Right lobe of liver (tissue), 6 donors: ENCODE results near the gene TIMP3. TPM values are rescaled to one million over a fixed set of nuclear protein-coding genes. Genes with fewer than 3 reads are reported as not detected.

ENCODE experiments used
- ATAC-seq, 4 donors: fragments of 200-7000 bp; cut with Tn5 transposase; one replicate each; pipeline ENCODE4 v1.9.1; 2020; ENCODE audit warnings: mild to moderate bottlenecking in 4 of 4, moderate library complexity in 4 of 4
- DNase-seq, 3 donors: peaks; one replicate each; pipeline ENCODE4 v3.0.0-alpha.2; 2020
- H3K27ac ChIP-seq, 3 donors: fragments of 200-600 bp; one replicate each; pipeline ENCODE4 v1.8.0; 2022
- H3K27me3 ChIP-seq, 2 donors: fragments of 200-600 bp; one replicate each; pipeline ENCODE4 v1.8.0; 2022
- H3K36me3 ChIP-seq, 4 donors: fragments of 200-600 bp; sonication (generic) in 1 of 4; one replicate each; pipeline versions ENCODE4 v1.5.1 to v1.8.0; 2017 to 2022; ENCODE audit warnings: control low read depth in 1 of 4
- H3K4me1 ChIP-seq, 4 donors: fragments of 200-600 bp; sonication (generic) in 1 of 4; one replicate each; pipeline versions ENCODE4 v1.5.1 to v1.8.0; 2017 to 2022; ENCODE audit warnings: control low read depth in 1 of 4
- H3K4me3 ChIP-seq, 3 donors: fragments of 200-600 bp; one replicate each; pipeline ENCODE4 v1.8.0; 2022
- H3K9me3 ChIP-seq, 4 donors: fragments of 200-600 bp; sonication (generic) in 1 of 4; one replicate each; pipeline versions ENCODE4 v1.5.1 to v1.8.0; 2017 to 2022; ENCODE audit warnings: control low read depth in 1 of 4
- POLR2A ChIP-seq: fragments of 450-650 bp; IDR thresholded peaks from one replicate; pipeline ENCODE4 v1.6.1; 2017; ENCODE audit warnings: antibody characterized with exemption, mild to moderate bottlenecking
- WGBS: methylation state at CpG from one replicate; pipeline ENCODE4 v1.1.6; 2018; ENCODE audit warnings: low coverage, low lambda C conversion rate; ENCODE audit not compliant: insufficient coverage; ENCODE audit errors: missing lambda C conversion rate; 5-methylcytosine and 5-hydroxymethylcytosine counted together
- intact Hi-C, 2 donors: fragments of 100-400 bp; cut with DNase I; formaldehyde crosslinking; loops; one replicate each; pipeline versions ENCODE4 v1.11.2 to v1.14.1; 2022
- total RNA-seq, 6 experiments: library from RNA; depleted of rRNA in 2 of 6; stranded (reverse); fragments of >200 nt in 2 of 6; fragmentation: NEBNext Ultra II Directional in 3 of 6; extraction: Animal tissue kit (Norgen Biotek cat#: 25700) in 3 of 6; gene quantifications; one replicate each; pipeline versions ENCODE4 v1.1.0 to v1.2.4, GENCODE V29; 2016 to 2023
- TF ChIP-seq, protein P1 (sequence below), 4 donors: fragments of 200-600 bp in 3 of 4; fragments of 450-650 bp in 1 of 4; IDR thresholded peaks; one replicate each; pipeline versions ENCODE4 v1.5.1 to v1.8.0; 2016 to 2022; ENCODE audit warnings: antibody characterized with exemption in 4 of 4, mild to moderate bottlenecking in 2 of 4
- donor health status: DM: no; HTN: yes; CAD: no.
- donor health status: DM: no; HTN: no; CAD: no.
- donor health status: DM: no; HTN: no; CAD: no.
- donor health status: DM: no; HTN: yes; CAD: no.
- donor health status: DM: no; HTN: yes; CAD: no.

The TIMP3 gene
- total RNA-seq, 6 experiments from 2014 or later = 21.9 to 58.6 (median 52.7) TPM

DNA sequence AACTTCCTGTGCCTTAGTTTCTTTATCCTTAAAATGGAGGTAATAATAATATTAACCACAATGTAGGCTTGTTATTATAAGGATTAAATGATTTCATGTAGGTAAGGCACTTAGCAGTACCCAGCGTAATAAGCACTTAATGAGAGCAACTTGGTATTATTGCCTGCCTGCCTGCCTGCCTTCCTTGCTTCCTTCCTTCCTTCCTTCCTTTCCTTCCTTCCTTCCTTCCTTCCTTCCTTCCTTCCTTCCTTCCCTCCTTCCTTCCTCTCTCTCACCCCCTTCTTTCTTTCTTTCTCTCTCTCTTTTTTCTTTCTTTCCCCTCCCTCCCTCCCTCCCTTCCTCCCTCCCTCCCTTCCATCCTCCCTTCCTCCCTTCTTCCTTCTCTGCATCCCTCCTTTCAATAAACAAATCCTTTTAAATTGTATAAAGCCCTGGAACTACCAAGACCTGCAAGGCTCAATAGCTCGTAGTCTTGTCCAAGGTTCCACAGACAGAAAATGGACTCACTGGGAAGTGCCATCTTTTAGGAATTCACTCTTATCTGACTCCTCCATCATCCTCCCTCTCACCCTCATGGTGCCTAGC lies 20.7 kb upstream of the TIMP3 start:
- peaks cover 0 to 34% (median 3%) of the 10 kb centered on the region in 4 donors for H3K4me1 ChIP-seq
- intact Hi-C loops = no loop called here
- H3K27ac ChIP-seq = peak overlapping the region in 2 of 3 donors; percentile 52 to 94
- no peaks in the 10 kb centered on the region for H3K9me3 ChIP-seq
- 74% methylated on average over 2 of the region's 2 CpGs for WGBS
- no peaks in the 10 kb centered on the region for H3K36me3 ChIP-seq
- ATAC-seq (no peak), DNase-seq (no peak)
- TF ChIP-seq, protein P1, sequence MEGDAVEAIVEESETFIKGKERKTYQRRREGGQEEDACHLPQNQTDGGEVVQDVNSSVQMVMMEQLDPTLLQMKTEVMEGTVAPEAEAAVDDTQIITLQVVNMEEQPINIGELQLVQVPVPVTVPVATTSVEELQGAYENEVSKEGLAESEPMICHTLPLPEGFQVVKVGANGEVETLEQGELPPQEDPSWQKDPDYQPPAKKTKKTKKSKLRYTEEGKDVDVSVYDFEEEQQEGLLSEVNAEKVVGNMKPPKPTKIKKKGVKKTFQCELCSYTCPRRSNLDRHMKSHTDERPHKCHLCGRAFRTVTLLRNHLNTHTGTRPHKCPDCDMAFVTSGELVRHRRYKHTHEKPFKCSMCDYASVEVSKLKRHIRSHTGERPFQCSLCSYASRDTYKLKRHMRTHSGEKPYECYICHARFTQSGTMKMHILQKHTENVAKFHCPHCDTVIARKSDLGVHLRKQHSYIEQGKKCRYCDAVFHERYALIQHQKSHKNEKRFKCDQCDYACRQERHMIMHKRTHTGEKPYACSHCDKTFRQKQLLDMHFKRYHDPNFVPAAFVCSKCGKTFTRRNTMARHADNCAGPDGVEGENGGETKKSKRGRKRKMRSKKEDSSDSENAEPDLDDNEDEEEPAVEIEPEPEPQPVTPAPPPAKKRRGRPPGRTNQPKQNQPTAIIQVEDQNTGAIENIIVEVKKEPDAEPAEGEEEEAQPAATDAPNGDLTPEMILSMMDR (IDR thresholded peaks at IDR 0.05) = no peak
- TF ChIP-seq POLR2A = no peak
- H3K4me3 ChIP-seq = no peak overlapping the region
- H3K27me3 ChIP-seq = no peaks in the 10 kb centered on the region

DNA sequence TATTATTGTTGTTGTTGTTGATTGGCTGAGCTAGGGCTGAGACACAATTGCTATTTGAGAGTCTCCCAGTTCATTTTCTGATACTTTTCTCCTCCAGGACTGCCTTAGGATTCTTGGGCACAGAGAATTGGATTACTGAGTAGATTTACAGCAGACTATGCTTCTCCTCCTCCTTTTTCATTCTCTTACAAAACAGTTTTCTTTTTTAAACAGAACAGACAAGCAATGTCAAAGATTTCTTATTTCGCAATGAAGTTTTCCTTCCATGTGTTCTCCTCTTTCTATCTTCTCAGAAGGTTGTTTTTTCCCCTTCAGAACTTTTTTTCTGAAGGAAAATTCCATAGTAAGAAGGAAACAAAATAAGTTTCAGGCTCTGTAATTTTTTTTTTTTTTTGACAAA lies 19.8 kb upstream of the TIMP3 start:
- no peaks in the 10 kb centered on the region for H3K36me3 ChIP-seq
- intact Hi-C loops = no loop called here
- DNase-seq (no peak), ATAC-seq (no peak)
- 50% methylated on average over 1 of the region's 1 CpG for WGBS
- no peak overlapping the region for H3K4me3 ChIP-seq
- peaks cover 0 to 25% (median 3%) of the 10 kb centered on the region in 4 donors for H3K4me1 ChIP-seq
- peak overlapping the region in 2 of 3 donors; percentile 28 to 51 for H3K27ac ChIP-seq
- no peak for TF ChIP-seq POLR2A
- TF ChIP-seq, protein P1 (IDR thresholded peaks at IDR 0.05) = no peak
- no peaks in the 10 kb centered on the region for H3K27me3 ChIP-seq
- H3K9me3 ChIP-seq = no peaks in the 10 kb centered on the region

DNA sequence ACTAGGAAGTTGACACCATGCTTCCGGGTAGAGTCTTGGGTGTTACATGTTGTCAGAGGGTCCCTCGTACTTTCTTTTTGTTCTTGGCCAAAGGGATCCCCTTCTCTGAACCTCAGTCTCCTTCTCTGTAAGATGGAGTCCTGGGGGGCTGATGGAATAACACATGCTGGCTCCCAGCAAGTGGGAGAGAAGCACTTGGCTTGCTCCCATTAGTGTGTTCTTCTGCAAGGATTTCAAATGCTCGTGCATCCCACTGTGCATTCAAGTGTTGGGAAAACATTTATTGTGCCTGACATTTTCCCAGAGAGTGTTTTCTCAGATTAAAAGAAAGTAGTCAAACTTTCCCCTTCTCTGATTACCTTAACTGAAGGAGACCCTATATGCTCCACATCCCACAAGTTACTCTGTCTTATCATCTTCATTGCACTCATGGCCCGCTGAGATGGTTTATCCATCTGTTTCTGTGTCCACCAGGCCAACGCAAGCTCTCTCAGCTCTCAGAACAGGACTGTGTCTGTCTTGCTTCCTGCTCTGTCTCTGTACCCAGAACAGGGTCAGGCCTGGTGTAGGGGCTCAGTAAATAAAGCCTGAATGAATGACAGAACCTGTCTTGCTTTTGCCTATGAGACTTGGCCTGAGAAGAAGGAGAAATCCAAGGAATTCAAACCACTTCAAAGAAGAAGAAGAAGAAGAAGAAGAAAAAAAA lies 16.0 kb upstream of the TIMP3 start:
- intact Hi-C loops = no loop called here
- no peak for TF ChIP-seq POLR2A
- TF ChIP-seq, protein P1 (IDR thresholded peaks at IDR 0.05) = no peak

DNA sequence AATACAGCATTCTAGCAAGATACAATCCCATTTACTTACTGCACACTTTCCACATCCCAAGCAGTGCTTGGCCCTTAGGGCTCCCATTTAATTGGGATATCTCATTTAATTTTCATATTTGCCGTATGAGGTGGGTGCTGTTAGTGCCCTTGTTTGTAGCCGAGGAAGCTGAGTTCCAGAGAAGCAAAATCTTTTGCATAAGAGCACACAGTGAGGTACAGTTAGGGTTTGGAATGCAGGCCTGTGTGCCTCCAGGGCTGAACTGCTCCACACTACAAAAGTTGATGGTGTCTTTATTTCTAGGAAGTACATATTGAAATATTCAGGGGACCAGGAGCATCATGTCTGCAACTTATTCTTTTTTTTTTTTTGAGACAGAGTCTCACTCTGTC lies 15.5 kb upstream of the TIMP3 start:
- 94% methylated on average over 2 of the region's 2 CpGs for WGBS
- no peaks in the 10 kb centered on the region for H3K9me3 ChIP-seq
- TF ChIP-seq, protein P1 (IDR thresholded peaks at IDR 0.05) = no peak
- no peak for TF ChIP-seq POLR2A
- no peak overlapping the region for H3K27ac ChIP-seq
- ATAC-seq (no peak), DNase-seq (no peak)
- no peaks in the 10 kb centered on the region for H3K27me3 ChIP-seq
- intact Hi-C loops = no loop called here
- peaks cover 0 to 23% (median 0%) of the 10 kb centered on the region in 4 donors for H3K4me1 ChIP-seq
- H3K4me3 ChIP-seq = no peak overlapping the region
- H3K36me3 ChIP-seq = no peaks in the 10 kb centered on the region

More for the DNA sequence above, 16.0 kb upstream of the TIMP3 start:
- no peak for DNase-seq
- no peaks in the 10 kb centered on the region for H3K9me3 ChIP-seq
- H3K27me3 ChIP-seq = no peaks in the 10 kb centered on the region
- H3K4me3 ChIP-seq = no peak overlapping the region
- peaks cover 0 to 24% (median 0%) of the 10 kb centered on the region in 4 donors for H3K4me1 ChIP-seq
- H3K36me3 ChIP-seq = no peaks in the 10 kb centered on the region
- 82% methylated on average over 5 of the region's 5 CpGs for WGBS
- no peak overlapping the region for H3K27ac ChIP-seq
- no peak for ATAC-seq
